HG03159 (cell line): ENCODE results near the gene LPCAT1.
"Not testable (repeated sequence)": the region's sequence is repeated elsewhere in the genome, so short reads cannot be mapped to it uniquely, and the experiment has no call there.

Experiments
- ATAC-seq: cut with Tn5 transposase; IDR thresholded peaks from one replicate; pipeline ENCODE4 v1.9.1; 2021; ENCODE audit warnings: mild to moderate bottlenecking, moderate library complexity; ENCODE audit not compliant: unreplicated experiment

Gene LPCAT1

DNA sequence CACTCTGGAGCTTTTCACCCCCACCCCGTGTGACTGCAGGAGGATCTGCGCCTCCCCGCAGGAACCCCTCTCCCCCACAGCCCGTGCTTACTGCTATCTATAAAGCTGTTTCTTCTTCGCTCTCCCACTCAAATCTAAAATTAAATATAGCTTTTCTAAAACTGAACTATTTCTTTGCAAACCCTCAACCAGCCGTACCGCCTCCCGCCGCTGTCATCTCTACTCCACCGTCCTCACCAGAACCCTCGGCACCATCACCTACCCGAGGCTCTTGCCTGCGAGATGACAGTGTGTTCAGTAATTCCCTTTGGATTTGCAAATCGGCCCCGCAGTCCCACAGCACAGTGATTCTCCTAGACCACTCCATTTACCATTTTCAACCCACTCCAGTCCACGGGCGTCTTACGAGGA, 13.6 kb downstream of the LPCAT1 start:
- ATAC-seq = no peak

DNA sequence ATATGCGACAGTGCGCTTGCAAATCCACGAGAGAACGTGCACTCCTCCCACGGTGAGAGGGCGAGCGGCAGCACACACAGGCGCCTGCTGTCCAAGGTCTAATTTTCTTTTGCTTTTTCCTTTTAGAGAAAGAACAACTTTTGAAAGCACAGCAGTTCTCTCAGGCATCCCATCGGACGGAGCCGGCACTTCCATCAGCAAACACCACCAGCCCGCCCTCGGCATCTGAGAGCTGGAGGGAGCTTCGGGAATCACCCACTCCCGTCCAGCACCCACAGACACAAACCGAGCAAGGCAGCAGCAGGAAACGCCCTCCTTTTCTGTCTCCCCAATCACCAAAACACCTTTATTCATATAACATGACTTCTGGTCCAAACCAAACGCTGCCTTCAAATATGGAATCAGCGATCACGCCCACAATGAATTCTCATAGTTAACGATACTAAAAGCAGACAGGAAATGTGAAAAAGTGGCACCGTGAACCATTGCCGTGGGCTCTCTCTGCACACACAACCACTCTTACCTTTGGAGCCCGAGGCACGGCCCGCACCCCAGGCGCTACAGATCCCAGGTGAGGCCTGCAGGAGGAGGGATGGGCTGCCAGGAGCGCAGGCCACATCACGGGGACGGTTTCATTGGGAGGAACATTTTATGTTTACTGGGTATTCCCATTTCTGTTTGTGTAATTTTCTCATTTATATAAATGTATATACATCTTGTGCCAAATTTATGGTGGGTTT, 14.2 kb downstream of the LPCAT1 start:
- ATAC-seq = no peak

DNA sequence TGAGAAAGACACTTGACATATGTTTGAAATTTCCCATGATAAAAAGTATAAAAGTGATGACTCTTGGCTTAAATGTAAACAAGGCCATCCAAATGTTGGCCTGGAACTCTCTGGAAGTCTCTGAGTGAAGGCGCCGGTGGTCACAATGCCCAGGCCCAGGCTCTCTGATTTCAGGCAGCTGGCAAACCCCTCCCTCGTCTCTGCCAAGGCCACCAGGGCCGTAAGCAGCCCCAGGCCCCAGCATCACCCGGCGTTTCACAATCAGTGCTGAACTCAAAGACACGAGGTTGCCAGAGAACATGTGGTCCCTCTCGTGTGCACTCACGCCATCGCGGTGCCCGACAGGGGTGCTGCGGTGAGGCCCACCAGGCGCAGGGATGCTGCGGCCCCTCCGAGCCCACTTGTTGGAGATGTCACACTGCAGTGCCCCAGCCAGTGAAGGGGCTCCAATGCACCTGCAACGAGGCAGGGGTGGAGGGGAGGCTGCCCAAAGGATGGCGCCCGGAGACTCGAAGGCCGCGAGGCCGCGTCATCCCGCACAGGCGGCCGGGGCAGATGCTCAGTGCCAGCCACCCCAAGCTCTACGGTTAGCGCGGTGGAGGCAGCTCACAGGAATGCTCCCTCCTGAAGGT, 15.0 kb downstream of the LPCAT1 start:
- no peak for ATAC-seq

DNA sequence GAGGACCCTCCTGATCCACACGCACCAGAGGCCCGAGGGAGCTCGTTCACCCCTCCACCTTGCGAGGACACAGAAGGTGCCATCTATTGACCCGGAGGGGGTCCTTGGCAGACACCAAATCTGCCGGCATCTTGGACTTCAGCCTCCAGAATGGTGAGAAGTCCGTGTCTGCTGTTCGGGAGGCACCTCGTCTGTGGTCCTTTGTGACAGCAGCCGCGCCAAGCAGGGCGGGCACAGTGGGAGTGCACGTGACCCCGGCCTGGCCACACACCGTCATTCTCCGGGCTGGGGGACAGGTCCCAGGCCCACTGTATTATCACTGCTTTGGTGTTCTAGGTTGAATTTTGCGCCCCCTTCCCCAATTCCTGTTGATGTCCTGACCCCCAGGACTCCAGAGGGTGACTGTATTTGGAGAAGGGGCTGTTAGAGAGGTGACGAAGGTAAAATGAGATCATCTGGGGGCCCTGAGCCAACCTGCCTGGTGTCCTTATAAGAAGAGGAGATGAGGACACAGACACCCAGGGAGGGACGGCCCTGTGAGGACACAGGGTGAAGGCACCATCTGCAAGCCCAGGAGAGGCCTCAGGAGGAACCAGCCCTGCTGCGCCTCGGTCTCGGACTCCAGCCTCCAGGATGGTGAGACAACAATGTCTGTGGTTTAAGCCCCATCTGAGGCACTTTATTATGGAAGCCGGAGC, 15.7 kb downstream of the LPCAT1 start:
- ATAC-seq = no peak

DNA sequence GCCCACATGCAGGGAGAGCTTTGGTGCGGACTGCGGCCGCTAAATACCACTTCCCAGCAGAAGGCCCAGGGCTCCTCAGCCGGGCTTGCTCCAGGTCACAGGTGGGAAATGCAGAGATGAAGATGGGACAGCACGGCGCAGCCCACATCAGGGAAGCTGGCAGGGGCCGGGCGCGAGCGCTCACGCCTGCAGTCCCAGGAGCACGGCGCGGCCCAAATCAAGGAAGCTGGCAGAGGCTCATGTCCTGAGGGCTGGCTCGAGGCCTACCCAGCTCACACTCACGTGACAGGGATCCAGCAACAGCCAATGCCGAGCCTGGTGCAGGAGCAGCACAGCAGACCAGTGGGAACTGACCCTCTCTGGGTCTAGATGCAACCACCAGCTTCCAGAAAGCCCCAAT, 16.3 kb downstream of the LPCAT1 start:
- ATAC-seq = no peak

DNA sequence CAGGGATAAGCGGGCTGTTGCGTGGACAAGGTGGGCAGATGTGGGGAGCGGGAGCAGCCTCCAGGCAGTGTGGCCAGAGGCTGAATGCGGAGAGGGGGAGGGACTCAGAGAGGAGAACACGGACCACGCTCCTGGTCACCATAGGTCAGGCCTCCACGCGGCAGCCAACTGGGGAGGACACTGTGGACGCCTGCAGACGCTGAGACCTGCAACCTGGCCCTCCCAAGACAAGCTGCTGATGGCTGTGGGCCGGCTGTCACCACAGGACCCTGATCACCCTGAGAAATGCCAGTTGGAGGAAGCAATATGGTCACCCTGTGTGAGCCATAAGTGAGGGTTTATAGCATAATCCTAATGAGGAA, 16.8 kb downstream of the LPCAT1 start:
- ATAC-seq = no peak

DNA sequence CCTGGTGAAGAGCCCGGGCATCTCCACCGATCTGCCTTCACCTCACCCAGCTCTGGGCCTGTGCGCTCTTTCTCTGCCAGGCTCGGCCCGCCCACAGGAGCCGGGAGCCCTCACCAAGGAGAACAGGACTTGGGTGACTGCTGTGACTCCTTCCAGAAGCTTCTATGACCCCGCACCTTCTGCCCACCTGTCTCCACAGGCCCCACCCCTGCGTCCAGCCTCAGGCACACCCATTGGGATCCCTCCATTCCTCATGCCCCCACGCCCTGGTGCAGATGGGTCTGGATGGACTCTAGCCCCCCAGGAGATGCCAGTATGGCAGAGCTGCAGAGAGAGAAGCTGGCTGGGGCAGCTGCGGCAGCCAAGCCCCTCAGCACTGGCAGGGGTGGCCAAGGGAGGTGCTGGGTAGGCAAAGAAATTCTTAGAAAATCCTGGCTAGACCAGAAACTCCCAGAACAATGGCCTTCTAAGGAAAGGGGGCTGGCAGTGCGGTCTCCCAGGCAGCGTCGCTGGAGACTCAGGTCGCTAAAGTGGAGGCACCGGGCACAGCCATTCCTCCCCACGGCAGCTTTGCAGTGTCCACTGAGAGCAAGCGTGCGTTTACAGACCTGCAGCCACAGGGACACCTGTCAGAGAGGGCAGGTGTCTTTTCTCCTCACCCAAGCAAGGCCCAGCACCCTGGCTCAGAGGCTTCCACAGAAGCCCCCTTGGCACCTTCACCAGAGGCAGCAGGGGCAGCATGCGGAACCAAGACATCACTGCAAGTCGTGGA, 17.3 kb downstream of the LPCAT1 start:
- ATAC-seq = no peak

DNA sequence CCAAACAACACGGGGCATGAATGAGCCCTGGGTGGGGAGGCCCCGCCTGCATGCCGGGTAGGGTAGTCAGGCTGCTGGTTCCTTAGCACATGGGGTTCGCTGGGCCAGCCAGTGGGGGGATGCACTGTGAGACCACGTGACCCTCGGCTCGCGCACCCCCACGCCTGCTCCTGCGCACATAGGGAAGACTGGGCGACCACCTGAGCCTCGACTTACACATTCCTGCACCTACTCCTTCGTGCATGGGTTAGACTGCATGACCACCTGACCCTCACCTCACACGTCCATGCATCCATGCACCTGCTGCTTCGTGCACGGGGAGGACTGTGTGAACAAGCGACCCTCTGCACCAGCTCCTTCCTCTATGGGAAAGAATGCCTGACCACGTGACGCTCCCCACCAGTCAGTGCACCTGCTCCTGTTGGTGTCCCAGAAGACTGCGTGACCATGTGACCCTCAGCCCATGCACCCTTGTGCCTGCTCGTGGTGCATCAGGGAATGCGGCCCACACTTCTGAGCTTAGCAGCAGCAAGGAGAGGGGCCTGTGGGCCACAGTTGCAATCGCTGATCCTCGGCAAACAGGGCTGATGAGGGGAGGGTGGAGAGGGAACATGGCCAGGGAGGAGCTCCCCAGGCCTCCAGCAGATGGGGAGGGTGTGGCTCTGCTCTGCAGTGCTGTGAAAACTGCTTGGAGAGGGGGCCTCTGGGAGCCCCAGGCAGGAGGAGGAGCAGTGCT, 18.1 kb downstream of the LPCAT1 start:
- no peak for ATAC-seq

DNA sequence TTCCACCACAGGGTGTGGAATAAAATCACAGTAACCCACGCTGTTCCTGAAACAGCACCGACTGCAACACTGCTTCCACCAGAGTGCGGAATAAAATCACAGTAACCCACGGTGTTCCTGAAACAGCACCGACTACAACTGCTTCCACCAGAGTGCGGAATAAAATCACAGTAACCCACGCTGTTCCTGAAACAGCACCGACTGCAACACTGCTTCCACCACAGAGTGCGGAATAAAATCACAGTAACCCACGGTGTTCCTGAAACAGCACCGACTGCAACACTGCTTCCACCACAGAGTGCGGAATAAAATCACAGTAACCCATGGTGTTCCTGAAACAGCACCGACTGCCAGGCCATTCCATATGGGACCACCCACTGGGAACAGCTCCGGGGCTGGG, 18.7 kb downstream of the LPCAT1 start:
- ATAC-seq = not testable (repeated sequence)

DNA sequence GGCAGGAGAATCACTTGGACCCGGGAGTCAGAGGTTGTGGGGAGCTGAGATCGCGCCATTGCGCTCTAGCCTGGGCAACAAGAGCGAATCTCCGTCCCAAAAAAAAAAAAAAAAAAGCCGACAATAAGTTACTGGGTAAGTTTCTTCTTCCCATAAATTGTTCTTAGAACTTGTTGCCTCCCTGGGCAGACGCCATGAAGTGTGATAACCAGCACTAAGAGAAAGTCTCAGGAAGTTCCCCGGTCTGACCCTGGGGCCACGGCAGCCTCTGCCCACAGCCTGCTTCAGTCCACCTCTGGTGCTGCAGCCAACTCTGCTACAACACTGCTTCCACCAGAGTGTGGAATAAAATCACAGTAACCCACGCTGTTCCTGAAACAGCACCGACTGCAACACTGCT, 19.1 kb downstream of the LPCAT1 start:
- no peak for ATAC-seq

DNA sequence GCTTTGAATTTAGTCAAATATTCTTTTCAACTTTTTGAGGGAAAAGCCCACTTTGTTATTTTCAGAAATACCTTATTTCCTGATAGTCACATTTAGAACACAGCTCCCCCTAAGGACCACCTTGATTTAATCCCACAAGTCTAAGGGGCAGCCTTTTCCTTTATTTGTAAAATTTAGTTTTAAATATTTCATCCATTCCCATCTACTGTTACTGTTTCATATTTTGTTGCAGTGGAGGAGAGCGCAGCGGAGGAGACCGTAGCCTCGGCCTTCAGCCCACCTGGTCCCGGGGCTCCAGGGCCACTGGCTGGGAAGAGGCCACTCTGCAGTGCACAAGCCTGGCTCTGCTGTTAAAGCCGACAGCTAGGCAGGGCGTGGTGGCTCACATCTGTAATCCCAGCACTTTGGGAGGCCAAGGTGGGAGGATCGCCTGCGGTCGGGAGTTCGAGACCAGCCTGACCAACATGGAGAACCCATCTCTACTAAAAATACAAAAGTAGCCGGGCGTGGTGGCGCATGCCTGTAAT, 19.6 kb downstream of the LPCAT1 start:
- ATAC-seq = no peak

DNA sequence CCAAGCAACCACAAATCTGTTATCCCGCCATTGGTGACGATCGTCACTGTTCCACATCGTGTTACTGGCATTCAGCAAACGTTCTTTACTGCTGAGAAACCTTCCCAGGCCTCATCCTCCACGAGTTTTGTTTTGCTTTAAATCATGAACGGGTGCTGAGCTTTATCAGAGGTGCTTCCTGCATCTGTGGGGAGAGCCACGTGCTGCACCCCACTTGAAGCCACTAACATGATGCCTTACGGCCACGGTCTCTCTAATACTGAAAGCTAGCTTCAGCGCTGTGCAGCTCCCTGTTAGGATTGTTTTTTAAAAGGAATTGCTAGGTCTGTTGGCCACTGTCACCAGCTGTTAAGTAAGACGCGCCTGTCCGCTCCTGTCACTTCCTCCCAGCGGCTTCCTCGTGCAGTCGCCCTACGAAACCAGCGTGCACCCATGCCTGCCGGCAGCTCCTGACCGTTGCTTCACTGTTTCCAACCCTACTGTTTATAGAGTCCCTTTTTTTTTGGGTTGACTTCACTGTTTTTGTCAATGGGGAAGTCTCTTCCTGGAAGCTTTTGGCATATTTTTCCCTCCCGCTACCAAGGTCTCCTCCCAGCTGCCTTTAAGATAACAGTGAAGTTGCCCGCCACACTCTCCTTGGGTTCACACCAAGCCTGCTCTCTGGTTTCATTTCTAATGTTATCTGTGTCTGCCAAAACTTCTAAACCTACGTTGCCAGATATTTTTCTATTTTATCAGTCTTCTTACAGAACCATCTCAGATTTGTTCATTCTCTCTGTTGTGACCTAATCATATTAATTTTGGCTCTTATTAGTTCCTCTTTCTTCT, 20.3 kb downstream of the LPCAT1 start:
- no peak for ATAC-seq

DNA sequence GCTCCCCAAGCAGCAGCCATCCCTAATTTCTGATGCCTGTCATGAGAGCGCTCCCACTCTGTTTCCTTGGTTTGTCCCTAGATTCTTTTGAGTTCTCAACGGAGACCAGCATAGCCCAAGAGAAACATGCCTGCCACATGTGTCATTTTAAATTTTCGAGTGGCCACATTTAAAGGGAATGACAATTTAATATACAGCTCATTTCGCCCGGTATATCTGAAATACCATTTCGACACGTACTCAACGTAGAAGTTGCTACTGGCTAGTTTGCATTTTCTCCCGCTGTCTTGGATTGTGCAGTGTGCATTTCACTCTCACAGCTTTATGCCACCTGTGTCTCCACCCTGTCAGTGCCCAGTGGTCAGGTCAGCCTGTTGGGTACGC, 21.0 kb downstream of the LPCAT1 start:
- no peak for ATAC-seq

DNA sequence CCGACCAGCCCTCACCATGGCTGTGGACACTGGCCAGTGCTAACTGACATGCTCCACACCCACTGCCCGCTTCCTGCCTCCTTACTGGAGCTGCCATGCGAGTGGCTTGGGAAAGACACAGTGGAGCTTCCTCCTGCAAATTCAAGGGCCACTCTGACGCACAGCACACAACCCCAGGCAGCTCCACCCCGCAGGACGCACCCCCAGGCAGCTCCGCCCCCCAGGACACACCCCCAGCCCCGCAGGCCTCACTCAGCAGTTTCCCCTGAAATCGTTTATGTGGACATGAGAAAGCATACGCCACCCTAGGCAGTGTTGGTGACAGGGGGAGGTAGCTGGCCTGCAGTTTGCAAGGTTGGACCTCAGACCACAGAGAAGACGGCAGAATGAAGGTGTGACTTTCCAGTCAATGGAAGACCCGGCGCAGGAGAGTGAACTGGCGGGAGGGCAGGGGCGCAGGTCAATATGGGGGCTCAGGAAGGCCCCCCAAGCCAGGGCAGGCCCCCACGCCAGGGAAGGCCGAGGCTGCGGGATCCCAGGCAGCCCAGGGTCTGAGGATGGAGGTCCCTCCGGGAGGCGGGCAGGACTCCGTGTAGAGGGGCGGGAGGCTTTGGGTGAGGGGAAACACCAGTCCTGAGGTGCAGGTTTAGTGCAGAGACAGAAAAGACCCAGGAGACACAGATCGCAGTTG, 21.6 kb downstream of the LPCAT1 start:
- no peak for ATAC-seq

DNA sequence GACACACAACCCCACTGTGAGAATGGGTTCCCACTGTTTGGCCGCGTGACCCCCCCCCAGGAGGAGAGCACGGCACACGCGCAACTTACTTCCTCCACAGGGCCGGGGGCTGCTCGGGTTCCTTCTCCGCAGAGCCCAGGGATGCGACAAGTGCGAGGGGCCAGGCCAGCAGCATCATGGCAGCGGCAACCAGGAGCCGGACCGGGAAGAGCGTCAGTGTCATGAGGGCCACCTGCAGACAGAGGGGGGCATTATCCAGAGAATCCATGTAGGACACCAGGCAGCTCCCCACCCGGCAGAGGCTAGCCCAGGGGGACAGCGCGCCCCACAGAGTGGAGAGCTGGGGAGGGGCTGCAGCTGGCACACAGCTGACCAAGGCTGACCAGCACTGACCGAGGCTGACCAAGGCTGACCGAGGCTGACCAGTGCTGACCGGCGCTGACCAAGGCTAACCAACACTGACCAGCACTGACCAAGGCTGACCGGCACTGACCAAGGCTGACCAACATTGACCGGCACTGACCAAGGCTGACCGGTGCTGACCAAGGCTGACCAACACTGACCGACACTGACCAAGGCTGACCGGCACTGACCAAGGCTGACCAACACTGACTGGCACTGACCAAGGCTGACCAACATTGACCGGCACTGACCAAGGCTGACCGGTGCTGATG, 22.3 kb downstream of the LPCAT1 start:
- no peak for ATAC-seq

DNA sequence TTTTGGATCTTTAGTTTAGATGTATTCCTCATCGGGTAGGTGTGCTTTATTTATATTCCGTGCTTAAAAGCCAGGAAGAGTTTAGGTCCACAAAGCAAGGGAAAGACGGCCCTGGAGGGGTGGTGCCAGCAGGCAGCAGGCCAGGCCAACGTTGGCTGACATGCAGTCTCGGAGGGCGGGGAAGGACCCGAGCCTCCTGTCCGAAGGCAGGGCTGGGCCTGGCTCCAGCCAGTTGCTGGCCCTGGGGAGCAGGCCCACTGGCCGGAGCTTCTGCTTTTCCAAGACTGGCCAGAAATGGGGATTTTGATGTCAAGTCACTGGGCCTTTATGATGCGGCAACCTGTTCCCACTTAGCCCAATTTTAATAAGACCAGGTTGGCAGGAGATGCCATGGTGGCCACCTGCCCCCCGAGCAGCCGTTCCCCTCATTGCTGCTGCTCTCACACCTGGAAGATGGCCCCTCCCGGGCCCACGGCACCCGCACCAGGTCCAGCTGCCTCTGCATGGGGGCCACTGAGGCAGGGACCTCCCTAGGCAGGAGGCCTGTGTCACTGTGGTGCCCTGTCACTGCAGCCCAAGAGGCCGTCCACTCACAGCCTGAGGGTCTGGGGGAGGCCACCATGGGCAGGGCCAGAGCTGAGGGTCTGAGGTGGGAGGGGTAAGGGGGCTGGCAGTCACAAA, 23.2 kb downstream of the LPCAT1 start:
- ATAC-seq = no peak

DNA sequence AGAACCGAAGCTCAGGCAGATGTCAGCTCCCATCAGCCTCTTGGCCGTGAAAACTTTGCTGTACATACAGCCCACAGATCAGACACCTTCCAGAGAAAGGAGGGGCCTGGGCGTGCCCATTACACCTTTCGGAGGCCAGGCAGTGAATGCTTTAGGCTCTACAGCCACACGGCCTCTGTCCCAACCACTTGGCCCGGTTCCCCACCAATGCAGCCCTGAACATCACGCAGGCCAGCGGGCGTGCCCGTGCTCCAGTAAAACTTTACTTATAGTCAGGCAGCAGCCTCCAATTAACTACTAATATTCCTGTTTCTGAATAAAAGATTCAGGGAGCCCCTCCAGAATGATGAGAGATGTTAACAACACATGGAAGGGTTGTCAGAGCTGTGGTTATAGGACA, 23.9 kb downstream of the LPCAT1 start:
- ATAC-seq = no peak
